Transverse colon (tissue), 4 donors: ENCODE measurements around the gene PROCA1. TPM values are rescaled to one million over a fixed set of nuclear protein-coding genes. Genes with fewer than 3 reads are reported as not detected.
"Not testable (repeated sequence)": the region's sequence is repeated elsewhere in the genome, so short reads cannot be mapped to it uniquely, and the experiment has no call there.

Experiments used
- DNase-seq: peaks from one replicate; pipeline ENCODE4 v3.0.0-alpha.2; 2019
- H3K27ac ChIP-seq, 4 donors: fragments of 200-600 bp; sonication (generic); 2 replicates each; pipeline ENCODE4 v1.5.1; 2016 to 2018; ENCODE audit warnings: inconsistent platforms in 4 of 4
- H3K27me3 ChIP-seq: fragments of 200-600 bp; sonication (generic); 2 replicates; pipeline ENCODE4 v1.5.1; 2017; ENCODE audit warnings: inconsistent platforms
- H3K36me3 ChIP-seq, 4 donors: fragments of 200-600 bp; sonication (generic); 2 replicates each; pipeline ENCODE4 v1.5.1; 2017 to 2019; ENCODE audit warnings: inconsistent platforms in 4 of 4
- H3K4me1 ChIP-seq, 4 donors: fragments of 200-600 bp; sonication (generic); 2 replicates each; pipeline ENCODE4 v1.5.1; 2017 to 2020; ENCODE audit warnings: inconsistent platforms in 4 of 4
- H3K4me3 ChIP-seq, 4 donors: fragments of 200-600 bp; sonication (generic); 1 replicate in 1 of 4; 2 replicates in 3 of 4; pipeline versions ENCODE4 v1.5.1 to v1.6.1; 2017 to 2019; ENCODE audit warnings: inconsistent platforms in 4 of 4
- H3K9me3 ChIP-seq, 2 donors: fragments of 200-600 bp; sonication (generic); 2 replicates each; pipeline ENCODE4 v1.5.1; 2017 to 2019; ENCODE audit warnings: inconsistent platforms in 2 of 2
- EP300 ChIP-seq: sonication (generic); formaldehyde crosslinking; IDR thresholded peaks from one replicate; pipeline ENCODE4 v1.6.1; 2017; ENCODE audit warnings: antibody characterized with exemption, low read depth
- POLR2A ChIP-seq: fragments of 450-650 bp; IDR thresholded peaks from one replicate; pipeline ENCODE4 v1.6.1; 2016; ENCODE audit warnings: antibody characterized with exemption, mild to moderate bottlenecking, moderate library complexity
- POLR2AphosphoS5 ChIP-seq, 3 donors: sonication (generic); formaldehyde crosslinking; IDR thresholded peaks; one replicate each; pipeline ENCODE4 v1.6.1; 2016; ENCODE audit warnings: antibody characterized with exemption in 3 of 3
- WGBS, 2 donors: methylation state at CpG; one replicate each; pipeline ENCODE4 v1.1.5; 2018; ENCODE audit warnings: low coverage in 1 of 2; 5-methylcytosine and 5-hydroxymethylcytosine counted together
- in situ Hi-C, 4 donors: fragments of 200-750 bp; cut with MboI; loops; one replicate each; pipeline versions ENCODE4 v1.15.0 to v1.15.1; 2017; ENCODE audit warnings: low sequenced_read_pairs in 3 of 4, low pct_ligation_motif_present in 1 of 4, low pct_unique_long_range_greater_than_20kb in 1 of 4
- intact Hi-C: fragments of 100-400 bp; cut with DNase I; formaldehyde crosslinking; loops from one replicate; pipeline ENCODE4 v1.15.1; 2023; ENCODE audit warnings: low total_unique reads
- total RNA-seq, 4 donors: library from RNA; depleted of rRNA; stranded (reverse); fragments of >200 nt; gene quantifications; one replicate each; pipeline ENCODE4 v1.1.0, GENCODE V29; 2016
- TF ChIP-seq, protein P1 (sequence below), 5 experiments: fragments of 200-600 bp in 3 of 5; fragments of 450-650 bp in 2 of 5; sonication (generic) in 3 of 5; IDR thresholded peaks; 1 replicate in 2 of 5; 2 replicates in 3 of 5; pipeline ENCODE4 v1.5.1; 2016 to 2017; ENCODE audit warnings: antibody characterized with exemption in 5 of 5, inconsistent platforms in 3 of 5, mild to moderate bottlenecking in 2 of 5, moderate library complexity in 1 of 5

PROCA1 gene
- total RNA-seq, 4 donors from 2014 or later, result 0.96 to 2.9 (median 1.4) TPM; not detected in 1

DNA sequence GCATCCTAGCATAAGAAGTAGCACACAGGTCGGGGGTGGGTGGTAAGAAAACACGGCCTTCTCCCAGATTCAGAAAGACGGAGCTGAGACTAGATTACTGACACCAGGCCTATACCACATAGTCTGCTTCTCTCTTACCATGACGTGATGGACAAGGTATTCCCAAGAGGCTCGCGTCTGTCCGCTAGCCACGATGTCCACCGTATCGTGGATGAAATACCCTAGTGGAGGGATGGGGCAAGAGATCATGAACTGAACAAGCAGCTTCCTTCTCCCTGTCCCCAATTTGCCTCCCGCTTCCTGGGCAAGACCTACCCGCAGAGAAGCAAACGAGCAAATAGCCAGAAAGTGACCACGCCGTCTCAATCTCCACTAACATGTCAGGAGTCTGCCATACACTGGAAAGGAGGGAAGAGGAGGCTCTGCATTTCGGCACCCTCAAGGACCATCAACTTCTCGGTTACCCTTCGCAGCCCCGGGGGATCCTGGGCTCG, 13.5 kb upstream of the PROCA1 start:
- Histone ChIP-seq H3K4me3 (peak overlapping the region in 3 of 4 donors; percentile 60 to 77 (median 67)), H3K36me3 (peaks cover 0 to 25% (median 9%) of the 10 kb centered on the region in 4 donors), H3K27me3 (no peaks in the 10 kb centered on the region), H3K27ac (peak overlapping the region; percentile 97 to 98 (median 97)), H3K4me1 (peaks cover 32 to 77% (median 66%) of the 10 kb centered on the region in 4 donors), H3K9me3 (no peaks in the 10 kb centered on the region)
- TF ChIP-seq, protein P1, sequence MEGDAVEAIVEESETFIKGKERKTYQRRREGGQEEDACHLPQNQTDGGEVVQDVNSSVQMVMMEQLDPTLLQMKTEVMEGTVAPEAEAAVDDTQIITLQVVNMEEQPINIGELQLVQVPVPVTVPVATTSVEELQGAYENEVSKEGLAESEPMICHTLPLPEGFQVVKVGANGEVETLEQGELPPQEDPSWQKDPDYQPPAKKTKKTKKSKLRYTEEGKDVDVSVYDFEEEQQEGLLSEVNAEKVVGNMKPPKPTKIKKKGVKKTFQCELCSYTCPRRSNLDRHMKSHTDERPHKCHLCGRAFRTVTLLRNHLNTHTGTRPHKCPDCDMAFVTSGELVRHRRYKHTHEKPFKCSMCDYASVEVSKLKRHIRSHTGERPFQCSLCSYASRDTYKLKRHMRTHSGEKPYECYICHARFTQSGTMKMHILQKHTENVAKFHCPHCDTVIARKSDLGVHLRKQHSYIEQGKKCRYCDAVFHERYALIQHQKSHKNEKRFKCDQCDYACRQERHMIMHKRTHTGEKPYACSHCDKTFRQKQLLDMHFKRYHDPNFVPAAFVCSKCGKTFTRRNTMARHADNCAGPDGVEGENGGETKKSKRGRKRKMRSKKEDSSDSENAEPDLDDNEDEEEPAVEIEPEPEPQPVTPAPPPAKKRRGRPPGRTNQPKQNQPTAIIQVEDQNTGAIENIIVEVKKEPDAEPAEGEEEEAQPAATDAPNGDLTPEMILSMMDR (IDR thresholded peaks at IDR 0.05), result peak in 2 of 5 experiments; percentile 13 to 15
- TF ChIP-seq POLR2AphosphoS5 (IDR thresholded peaks at IDR 0.05), result peak in 2 of 3 donors; percentile 35
- TF ChIP-seq EP300, result no peak
- no peak for TF ChIP-seq POLR2A
- in situ Hi-C loops (no loop called here), intact Hi-C loops (loop anchor here (10.0 kb wide), 2 partner anchors 230 to 390 kb away; partner anchors contain the start of gene PHF12)
- WGBS, 2 donors, result 18% methylated on average over 20 of the region's 20 CpGs; no CpG with 5 or more reads in 1 of the 2 donors
- no peak for DNase-seq

DNA sequence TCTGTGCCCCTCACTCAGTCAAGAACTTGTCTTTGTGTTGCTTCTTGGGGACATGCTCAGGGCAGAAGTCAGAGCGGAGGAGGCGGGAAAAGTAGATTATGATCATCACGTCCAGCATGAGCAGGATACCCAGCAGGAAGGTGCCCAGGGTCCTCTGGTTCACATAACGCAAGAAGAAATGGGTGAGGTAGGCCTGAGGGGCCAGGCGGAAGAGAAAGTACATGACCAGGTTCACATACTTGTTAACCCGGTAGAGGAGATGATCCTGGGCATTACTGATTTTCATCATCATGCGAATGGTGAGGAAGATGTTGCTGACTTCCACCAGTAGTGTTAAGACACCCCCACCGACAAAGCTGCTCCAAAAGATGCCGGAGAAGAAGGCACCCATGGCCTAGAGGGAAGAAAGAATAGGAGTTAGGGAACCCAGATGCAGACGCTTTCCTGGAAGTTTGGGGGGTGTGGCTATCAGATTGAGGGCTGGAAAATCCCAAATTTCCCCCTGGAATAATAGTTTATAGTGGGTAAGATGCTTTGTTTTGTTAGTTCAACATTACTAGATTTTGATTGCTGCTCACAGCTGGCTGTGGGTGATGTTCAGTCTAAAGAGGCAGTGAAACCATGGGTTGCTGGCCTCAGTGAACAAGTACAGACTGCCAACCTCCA, 12.9 kb upstream of the PROCA1 start:
- H3K36me3 ChIP-seq, result peaks cover 0 to 25% (median 9%) of the 10 kb centered on the region in 4 donors
- H3K4me3 ChIP-seq, result no peak overlapping the region
- no peak for DNase-seq
- H3K27ac ChIP-seq, result peak overlapping the region; percentile 97 to 98 (median 97)
- H3K27me3 ChIP-seq, result no peaks in the 10 kb centered on the region
- in situ Hi-C loops, result no loop called here
- peaks cover 32 to 74% (median 64%) of the 10 kb centered on the region in 4 donors for H3K4me1 ChIP-seq
- WGBS, 2 donors, result 59 to 61% methylated on average over 9 to 10 of the region's 10 CpGs
- TF ChIP-seq, protein P1 (IDR thresholded peaks at IDR 0.05), result no peak
- no peak for TF ChIP-seq POLR2A
- TF ChIP-seq EP300, result no peak
- no peak for TF ChIP-seq POLR2AphosphoS5 (IDR thresholded peaks at IDR 0.05)
- no peaks in the 10 kb centered on the region for H3K9me3 ChIP-seq
- intact Hi-C loops, result loop anchor here (10.0 kb wide), 2 partner anchors 230 to 390 kb away; partner anchors contain the start of gene PHF12

DNA sequence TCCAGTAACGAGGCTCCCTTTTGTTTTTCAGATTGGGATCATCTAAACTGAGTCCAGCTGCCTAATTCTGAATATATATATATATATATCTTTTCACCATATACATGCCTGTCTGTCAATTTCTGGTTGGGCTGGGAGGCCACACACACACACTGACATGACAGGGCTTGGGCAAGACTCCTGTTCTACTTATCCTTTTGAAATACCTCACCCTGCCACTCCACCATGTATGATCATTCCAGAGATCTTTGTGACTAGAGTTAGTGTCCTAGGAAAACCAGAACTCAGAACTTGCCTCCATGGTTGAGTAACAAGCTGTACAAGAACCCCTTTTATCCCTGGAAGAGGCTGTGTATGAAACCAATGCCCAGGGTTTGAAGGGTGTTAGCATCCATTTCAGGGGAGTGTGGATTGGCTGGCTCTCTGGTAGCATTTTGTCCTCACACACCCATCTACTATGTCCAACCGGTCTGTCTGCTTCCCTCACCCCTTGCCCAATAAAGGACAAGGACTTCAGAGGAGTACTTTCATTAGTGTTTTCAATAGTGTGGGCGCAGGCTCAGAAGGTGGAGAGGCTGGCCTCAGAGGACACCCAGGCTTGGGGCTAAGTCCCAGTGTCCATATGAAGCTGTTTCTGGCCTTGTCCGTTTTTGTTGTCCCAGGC, 12.3 kb upstream of the PROCA1 start:
- DNase-seq, H3K4me3 ChIP-seq, in situ Hi-C loops, H3K27me3 ChIP-seq, H3K9me3 ChIP-seq: not testable (repeated sequence)
- intact Hi-C loops, result loop anchor here (10.0 kb wide), 2 partner anchors 231 to 391 kb away; partner anchors contain the start of gene PHF12
- Histone ChIP-seq H3K4me1 (peaks cover 34 to 70% (median 62%) of the 10 kb centered on the region in 4 donors), H3K27ac (peak overlapping the region in 1 of 4 donors; percentile 97), H3K36me3 (peaks cover 0 to 25% (median 9%) of the 10 kb centered on the region in 4 donors)
- WGBS, 2 donors, result 59 to 88% methylated on average over 1 to 4 of the region's 4 CpGs

DNA sequence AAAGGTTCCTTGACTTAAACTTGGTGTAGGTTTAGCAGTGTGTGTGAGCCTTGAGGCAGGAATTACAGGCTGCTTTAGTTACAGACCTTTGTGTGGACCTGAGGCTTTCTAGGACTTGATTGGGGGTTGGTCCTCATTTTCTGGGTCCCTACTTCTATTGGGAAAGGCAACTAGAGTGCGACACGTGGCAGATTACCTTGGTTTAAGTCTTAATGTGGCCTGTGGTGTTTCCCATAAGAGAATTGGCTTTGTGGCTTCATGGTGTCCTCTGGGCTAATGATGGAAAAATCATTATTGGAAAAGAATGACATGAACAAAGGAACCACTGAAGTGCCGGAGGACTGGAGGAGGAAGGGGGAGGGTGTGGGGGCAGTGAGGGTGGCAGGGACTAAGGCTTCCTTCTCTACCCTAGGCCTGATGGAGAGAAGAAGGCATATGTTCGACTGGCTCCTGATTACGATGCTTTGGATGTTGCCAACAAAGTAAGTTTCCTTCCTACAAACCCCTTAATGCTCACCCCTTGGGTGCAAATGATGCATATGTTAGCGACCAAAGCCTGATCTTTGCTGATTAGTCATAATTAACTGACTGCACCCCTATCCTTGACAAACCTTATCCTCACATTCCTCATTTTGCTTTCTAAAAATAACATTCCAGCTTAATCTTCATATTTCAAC, 11.6 kb upstream of the PROCA1 start:
- 57 to 69% methylated on average over 6 of the region's 6 CpGs for WGBS, 2 donors
- Histone ChIP-seq H3K4me1 (peaks cover 40 to 76% (median 68%) of the 10 kb centered on the region in 4 donors), H3K36me3 (peaks cover 0 to 25% (median 9%) of the 10 kb centered on the region in 4 donors), H3K27me3 (no peaks in the 10 kb centered on the region), H3K9me3 (no peaks in the 10 kb centered on the region), H3K4me3 (no peak overlapping the region), H3K27ac (peak overlapping the region in 1 of 4 donors; percentile 91)
- in situ Hi-C loops, result no loop called here
- no peak for DNase-seq
- TF ChIP-seq, protein P1 (IDR thresholded peaks at IDR 0.05), result no peak
- TF ChIP-seq EP300, result no peak
- TF ChIP-seq POLR2AphosphoS5 (IDR thresholded peaks at IDR 0.05), result no peak
- no peak for TF ChIP-seq POLR2A
- intact Hi-C loops, result loop anchor here (10.0 kb wide), 2 partner anchors 232 to 392 kb away; partner anchors contain the start of gene PHF12
